ENCODE data around the gene PDE6D. TPM values are rescaled to one million over a fixed set of nuclear protein-coding genes. Genes with fewer than 3 reads are reported as not detected.

The PDE6D gene
- total RNA-seq, 1 donor from 2014 or later: 15.4 TPM

GRCh38 chr2:231685349-231686191 lies 95.5 kb downstream of the PDE6D start:
- no peak for DNase-seq (ENCODE audit: low spot score in 2 of 2, unreplicated experiment in 2 of 2)
- Mint-ChIP-seq H3K27me3 (ENCODE audit: low read depth) (no peaks in the 10 kb centered on the region), H3K4me3 (no peak overlapping the region), H3K27ac (no peak overlapping the region), H3K4me1 (peaks cover 21% of the 10 kb centered on the region), H3K9me3 (no peaks in the 10 kb centered on the region), H3K36me3 (no peaks in the 10 kb centered on the region)
- TF ChIP-seq, protein P1, sequence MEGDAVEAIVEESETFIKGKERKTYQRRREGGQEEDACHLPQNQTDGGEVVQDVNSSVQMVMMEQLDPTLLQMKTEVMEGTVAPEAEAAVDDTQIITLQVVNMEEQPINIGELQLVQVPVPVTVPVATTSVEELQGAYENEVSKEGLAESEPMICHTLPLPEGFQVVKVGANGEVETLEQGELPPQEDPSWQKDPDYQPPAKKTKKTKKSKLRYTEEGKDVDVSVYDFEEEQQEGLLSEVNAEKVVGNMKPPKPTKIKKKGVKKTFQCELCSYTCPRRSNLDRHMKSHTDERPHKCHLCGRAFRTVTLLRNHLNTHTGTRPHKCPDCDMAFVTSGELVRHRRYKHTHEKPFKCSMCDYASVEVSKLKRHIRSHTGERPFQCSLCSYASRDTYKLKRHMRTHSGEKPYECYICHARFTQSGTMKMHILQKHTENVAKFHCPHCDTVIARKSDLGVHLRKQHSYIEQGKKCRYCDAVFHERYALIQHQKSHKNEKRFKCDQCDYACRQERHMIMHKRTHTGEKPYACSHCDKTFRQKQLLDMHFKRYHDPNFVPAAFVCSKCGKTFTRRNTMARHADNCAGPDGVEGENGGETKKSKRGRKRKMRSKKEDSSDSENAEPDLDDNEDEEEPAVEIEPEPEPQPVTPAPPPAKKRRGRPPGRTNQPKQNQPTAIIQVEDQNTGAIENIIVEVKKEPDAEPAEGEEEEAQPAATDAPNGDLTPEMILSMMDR (IDR thresholded peaks at IDR 0.05; ENCODE audit: unreplicated experiment): no peak

- no peak overlapping the region for H3K27ac Mint-ChIP-seq
Observed at GRCh38 chr2:231684314-231685223, 96.5 kb downstream of the PDE6D start.

GRCh38 chr2:231683292-231684235 lies 97.5 kb downstream of the PDE6D start:
- TF ChIP-seq, protein P1 (IDR thresholded peaks at IDR 0.05; ENCODE audit: unreplicated experiment): no peak
- H3K4me3 Mint-ChIP-seq: no peak overlapping the region
- DNase-seq (ENCODE audit: low spot score in 2 of 2, unreplicated experiment in 2 of 2): no peak
- H3K36me3 Mint-ChIP-seq: no peaks in the 10 kb centered on the region
- peaks cover 25% of the 10 kb centered on the region for H3K4me1 Mint-ChIP-seq
- no peaks in the 10 kb centered on the region for H3K27me3 Mint-ChIP-seq (ENCODE audit: low read depth)
- no peaks in the 10 kb centered on the region for H3K9me3 Mint-ChIP-seq
- H3K27ac Mint-ChIP-seq: peak overlapping the region; percentile 99

More at GRCh38 chr2:231684314-231685223, 96.5 kb downstream of the PDE6D start:
- TF ChIP-seq, protein P1 (IDR thresholded peaks at IDR 0.05; ENCODE audit: unreplicated experiment): no peak
- Mint-ChIP-seq H3K4me1 (peaks cover 25% of the 10 kb centered on the region), H3K36me3 (no peaks in the 10 kb centered on the region), H3K9me3 (no peaks in the 10 kb centered on the region), H3K4me3 (no peak overlapping the region), H3K27me3 (ENCODE audit: low read depth) (no peaks in the 10 kb centered on the region)
- DNase-seq (ENCODE audit: low spot score in 2 of 2, unreplicated experiment in 2 of 2): no peak

DNA sequence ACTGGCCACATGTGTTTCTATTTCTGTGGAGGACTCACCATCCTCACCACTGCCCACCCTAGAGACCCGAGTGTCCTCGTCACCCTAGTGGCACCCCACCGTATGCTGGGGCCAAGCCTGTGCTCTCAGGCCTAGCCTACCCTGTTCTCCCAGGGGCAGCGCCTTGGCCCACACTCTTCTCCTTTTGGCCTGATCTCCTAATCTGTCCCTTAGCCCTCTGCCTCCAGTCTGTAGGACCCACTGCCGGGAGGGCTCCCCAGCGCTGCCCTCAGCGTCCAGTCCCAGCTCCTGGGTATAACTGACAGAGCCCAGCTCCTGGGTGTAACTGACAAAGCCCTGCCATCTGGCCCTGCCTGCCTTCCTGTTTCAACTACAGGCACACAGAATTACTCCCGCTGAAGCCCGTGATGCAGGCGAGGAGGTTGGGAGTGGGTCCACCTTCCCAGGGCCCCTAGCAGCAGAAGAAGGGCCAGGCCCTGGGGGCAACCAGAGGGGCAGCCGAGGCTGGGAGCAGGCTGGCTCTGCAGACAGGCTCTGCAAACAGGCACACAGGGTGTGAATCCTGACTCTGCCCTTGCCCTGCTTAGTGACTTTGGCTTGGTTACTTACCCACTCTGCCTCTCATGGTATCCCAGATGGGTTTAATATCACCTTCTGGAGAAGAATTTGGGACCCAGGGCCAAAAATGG lies 98.3 kb downstream of the PDE6D start:
- H3K36me3 Mint-ChIP-seq: no peaks in the 10 kb centered on the region
- H3K4me1 Mint-ChIP-seq: peaks cover 25% of the 10 kb centered on the region
- peak overlapping the region; percentile 79 for H3K4me3 Mint-ChIP-seq
- no peaks in the 10 kb centered on the region for H3K27me3 Mint-ChIP-seq (ENCODE audit: low read depth)
- H3K27ac Mint-ChIP-seq: peak overlapping the region; percentile 99
- TF ChIP-seq, protein P1 (IDR thresholded peaks at IDR 0.05; ENCODE audit: unreplicated experiment): no peak
- DNase-seq (ENCODE audit: low spot score in 2 of 2, unreplicated experiment in 2 of 2): no peak
- H3K9me3 Mint-ChIP-seq: no peaks in the 10 kb centered on the region

Other genes starting within 250 kb of the PDE6D start
- not detected in 3 replicates for gene TEX44, start 188.4 kb downstream of the PDE6D start, total RNA-seq
- gene PTMA, start 72.8 kb downstream of the PDE6D start, total RNA-seq: 1,098 to 1,149 TPM (median 1,136 TPM) in 3 replicates
- gene COPS7B, start 5.2 kb upstream of the PDE6D start, total RNA-seq: 53.6 to 58.9 TPM (median 57.3 TPM) in 3 replicates
- gene NPPC, start 145.1 kb upstream of the PDE6D start, total RNA-seq: 0.72 to 0.80 TPM (median 0.73 TPM) in 3 replicates
- 69.9 to 74.4 TPM (median 71.9 TPM) in 3 replicates for gene DIS3L2, start 180.4 kb upstream of the PDE6D start, total RNA-seq

Measured in mesothelial cell of epicardium (in vitro differentiated cells).